Keratinocyte (primary cell): Measurements from ENCODE around the gene NOA1. TPM values are rescaled to one million over a fixed set of nuclear protein-coding genes. Genes with fewer than 3 reads are reported as not detected.

ENCODE experiments used
- DNase-seq: peaks from one replicate; pipeline ENCODE4 v3.0.0-alpha.2; 2011; ENCODE audit warnings: low read depth, missing footprints, low spot score
- FAIRE-seq: peaks from 2 replicates; lab custom pipeline; 2011; peaks lifted over from hg19 to GRCh38; lab: Jason Lieb, UNC
- H2AFZ ChIP-seq: 2 replicates; pipeline ENCODE4 v1.6.0; 2012; ENCODE audit warnings: low read length, control low read depth, inconsistent platforms; ENCODE audit not compliant: control insufficient read depth
- H3K27ac ChIP-seq: 2 replicates; pipeline ENCODE4 v1.5.1; 2011; ENCODE audit warnings: low read length; ENCODE audit not compliant: control insufficient read depth, insufficient read depth
- H3K27me3 ChIP-seq: 3 replicates; pipeline ENCODE4 v1.6.0; 2011; ENCODE audit warnings: low read length; ENCODE audit not compliant: control insufficient read depth, insufficient read depth; ENCODE audit errors: extremely low read depth
- H3K36me3 ChIP-seq, 2 experiments: 2 replicates in 1 of 2; 3 replicates in 1 of 2; pipeline ENCODE4 v1.5.1; 2011; ENCODE audit warnings: low read length in 2 of 2, mild to moderate bottlenecking in 1 of 2; ENCODE audit not compliant: control insufficient read depth in 2 of 2, insufficient read depth in 2 of 2; ENCODE audit errors: extremely low read depth in 1 of 2
- H3K4me1 ChIP-seq: 3 replicates; pipeline ENCODE4 v1.5.1; 2011; ENCODE audit warnings: low read length; ENCODE audit not compliant: control insufficient read depth, insufficient read depth; ENCODE audit errors: extremely low read depth
- H3K4me2 ChIP-seq: 3 replicates; pipeline ENCODE4 v1.6.0; 2011; ENCODE audit warnings: low read depth, low read length; ENCODE audit not compliant: control insufficient read depth, insufficient read depth; ENCODE audit errors: extremely low read depth
- H3K4me3 ChIP-seq, 3 experiments: fragments of 200-600 bp in 1 of 3; sonication (generic) in 1 of 3; 2 replicates in 2 of 3; 3 replicates in 1 of 3; pipeline ENCODE4 v1.5.1; 2011 to 2016; ENCODE audit warnings: low read length in 3 of 3, mild to moderate bottlenecking in 3 of 3, control low read depth in 2 of 3, inconsistent platforms in 1 of 3, low read depth in 1 of 3, mixed read lengths in 1 of 3, mixed run types in 1 of 3, moderate library complexity in 1 of 3; ENCODE audit not compliant: control insufficient read depth in 2 of 3, insufficient read depth in 2 of 3; ENCODE audit errors: extremely low read depth in 1 of 3
- H3K79me2 ChIP-seq: 2 replicates; pipeline ENCODE4 v1.6.0; 2012; ENCODE audit warnings: low read length; ENCODE audit not compliant: control insufficient read depth, insufficient read depth
- H3K9ac ChIP-seq: 3 replicates; pipeline ENCODE4 v1.6.0; 2011; ENCODE audit warnings: low read length; ENCODE audit not compliant: control insufficient read depth, insufficient read depth; ENCODE audit errors: extremely low read depth
- H3K9me1 ChIP-seq: 3 replicates; pipeline ENCODE4 v1.6.0; 2011; ENCODE audit warnings: low read length; ENCODE audit not compliant: control insufficient read depth, insufficient read depth; ENCODE audit errors: extremely low read depth
- H3K9me3 ChIP-seq: 2 replicates; pipeline ENCODE4 v1.5.1; 2012; ENCODE audit warnings: low read depth, low read length; ENCODE audit not compliant: control insufficient read depth
- H4K20me1 ChIP-seq: 3 replicates; pipeline ENCODE4 v1.6.0; 2011; ENCODE audit warnings: low read length; ENCODE audit not compliant: control insufficient read depth, insufficient read depth; ENCODE audit errors: extremely low read depth
- EZH2 ChIP-seq: IDR thresholded peaks from one replicate; pipeline ENCODE4 v1.6.1; 2012; ENCODE audit warnings: inconsistent platforms, mild to moderate bottlenecking, low read length, moderate library complexity
- dilution Hi-C: fragments of 300-500 bp; cut with MboI; formaldehyde crosslinking; loops from one replicate; pipeline ENCODE4 v1.7.0; 2020; ENCODE audit warnings: low sequenced_read_pairs; ENCODE audit not compliant: extremely low pct_ligation_motif_present
- polyA plus RNA-seq, 5 experiments: library from polyadenylated mRNA; depleted of rRNA in 3 of 5; stranded (reverse) in 3 of 5; stranded (forward) in 1 of 5; unstranded in 1 of 5; fragments of >200 nt; gene quantifications; 1 replicate in 1 of 5; 2 replicates in 3 of 5; 3 replicates in 1 of 5; pipeline versions ENCODE4 v1.2.1 to v1.2.3, GENCODE V29; 2011 to 2012; ENCODE audit warnings: missing spikeins in 2 of 5, low read depth in 1 of 5, low replicate concordance in 1 of 5
- small RNA-seq, 3 experiments: library from RNA; depleted of rRNA; stranded (forward); fragments of <200 nt; gene quantifications; one replicate each; pipeline ENCODE3, GENCODE V24; 2012; ENCODE audit warnings: low read depth in 3 of 3, low replicate concordance in 1 of 3; ENCODE audit not compliant: insufficient read length in 3 of 3
- TF ChIP-seq, protein P1 (sequence below), 3 experiments: IDR thresholded peaks in 1 of 3; conservative IDR thresholded peaks in 1 of 3; optimal IDR thresholded peaks in 1 of 3; 2 replicates in 2 of 3; 3 replicates in 1 of 3; pipeline versions ENCODE3 to v1.5.1; 2011; ENCODE audit warnings: low read length in 3 of 3, mild to moderate bottlenecking in 3 of 3, moderate library complexity in 2 of 3, control low read depth in 1 of 3, inconsistent platforms in 1 of 3; ENCODE audit not compliant: insufficient read depth in 2 of 3; ENCODE audit errors: extremely low read depth in 1 of 3

NOA1 gene
- polyA plus RNA-seq, 1 donor (not counting 4 experiments of a cell fraction or from before 2014, with no cell fraction given), result 15.5 TPM

DNA sequence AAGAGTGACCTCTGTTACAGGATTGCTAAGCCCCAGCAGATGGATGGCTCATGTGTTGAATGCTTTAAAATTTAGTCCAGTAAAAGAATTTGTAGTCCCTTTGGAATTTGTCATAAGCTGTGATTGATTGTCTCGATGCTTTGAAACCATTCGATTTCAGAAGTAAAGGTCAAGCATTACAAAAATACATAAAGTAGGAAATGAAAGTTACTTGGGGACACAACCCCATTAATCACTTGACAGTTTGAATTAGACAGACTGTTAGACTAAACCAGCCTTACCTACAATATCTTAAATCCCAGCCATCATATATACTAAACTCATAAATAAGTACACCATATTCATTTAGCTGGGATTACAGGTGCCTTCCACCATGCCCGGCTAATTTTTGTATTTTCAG, 63.1 kb downstream of the NOA1 start:
- H3K27ac ChIP-seq, result no peak overlapping the region
- no peak overlapping the region for H3K9ac ChIP-seq
- no peak for TF ChIP-seq EZH2
- TF ChIP-seq, protein P1, sequence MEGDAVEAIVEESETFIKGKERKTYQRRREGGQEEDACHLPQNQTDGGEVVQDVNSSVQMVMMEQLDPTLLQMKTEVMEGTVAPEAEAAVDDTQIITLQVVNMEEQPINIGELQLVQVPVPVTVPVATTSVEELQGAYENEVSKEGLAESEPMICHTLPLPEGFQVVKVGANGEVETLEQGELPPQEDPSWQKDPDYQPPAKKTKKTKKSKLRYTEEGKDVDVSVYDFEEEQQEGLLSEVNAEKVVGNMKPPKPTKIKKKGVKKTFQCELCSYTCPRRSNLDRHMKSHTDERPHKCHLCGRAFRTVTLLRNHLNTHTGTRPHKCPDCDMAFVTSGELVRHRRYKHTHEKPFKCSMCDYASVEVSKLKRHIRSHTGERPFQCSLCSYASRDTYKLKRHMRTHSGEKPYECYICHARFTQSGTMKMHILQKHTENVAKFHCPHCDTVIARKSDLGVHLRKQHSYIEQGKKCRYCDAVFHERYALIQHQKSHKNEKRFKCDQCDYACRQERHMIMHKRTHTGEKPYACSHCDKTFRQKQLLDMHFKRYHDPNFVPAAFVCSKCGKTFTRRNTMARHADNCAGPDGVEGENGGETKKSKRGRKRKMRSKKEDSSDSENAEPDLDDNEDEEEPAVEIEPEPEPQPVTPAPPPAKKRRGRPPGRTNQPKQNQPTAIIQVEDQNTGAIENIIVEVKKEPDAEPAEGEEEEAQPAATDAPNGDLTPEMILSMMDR (optimal IDR thresholded peaks at IDR 0.05 in 1 of 3, IDR thresholded peaks at IDR 0.05 in 1 of 3, conservative IDR thresholded peaks at IDR 0.05 in 1 of 3; ENCODE audit: extremely low read depth in 1 of 3, insufficient read depth in 2 of 3, low read length in 3 of 3), result no peak
- H2AFZ ChIP-seq, result no peak overlapping the region
- peaks cover 88% of the 10 kb centered on the region for H3K79me2 ChIP-seq
- H3K4me2 ChIP-seq, result no peak overlapping the region
- DNase-seq, result no peak
- H3K36me3 ChIP-seq, result peaks cover 0 to 5% of the 10 kb centered on the region in 2 experiments
- dilution Hi-C loops, result no loop called here
- H3K4me1 ChIP-seq, result peaks cover 7% of the 10 kb centered on the region
- no peak overlapping the region for H3K4me3 ChIP-seq
- no peaks in the 10 kb centered on the region for H3K9me1 ChIP-seq
- H4K20me1 ChIP-seq, result no peaks in the 10 kb centered on the region
- no peaks in the 10 kb centered on the region for H3K27me3 ChIP-seq
- FAIRE-seq, result no peak
- H3K9me3 ChIP-seq, result no peaks in the 10 kb centered on the region

Small RNAs within 50 kb of the gene (small RNA-seq; reads per million reads assigned to genes)
- gene RNU6-998P, result 0 reads per million in 3 experiments

Other genes with a start within 250 kb of the NOA1 start
- gene SPINK2, start 155.9 kb downstream of the NOA1 start, polyA plus RNA-seq, result 0.10 TPM in 1 of 3 replicates, not detected in the others
- 16.3 to 28.2 TPM (median 22.6 TPM) in 3 replicates for gene REST, start 69.7 kb downstream of the NOA1 start, polyA plus RNA-seq
- 86.7 to 153 TPM (median 110 TPM) in 3 replicates for gene POLR2B, start 1.3 kb upstream of the NOA1 start, polyA plus RNA-seq
- 333 to 459 TPM (median 413 TPM) in 3 replicates for gene IGFBP7, start 132.8 kb upstream of the NOA1 start, polyA plus RNA-seq